SJCRH30 (cell line): ENCODE measurements around the gene ARFGEF2. TPM values are rescaled to one million over a fixed set of nuclear protein-coding genes. Genes with fewer than 3 reads are reported as not detected.
"Not testable (repeated sequence)": the region's sequence is repeated elsewhere in the genome, so short reads cannot be mapped to it uniquely, and the experiment has no call there.

Experiments used
- DNase-seq, 2 experiments: peaks; one replicate each; pipeline ENCODE4 v3.0.0-alpha.2; 2015 to 2020
- H3K27ac ChIP-seq: fragments of 250-450 bp; sonication (Bioruptor Pico); 2 replicates; pipeline ENCODE4 v1.5.1; 2020; ENCODE audit warnings: mild to moderate bottlenecking, moderate library complexity
- H3K27me3 ChIP-seq: fragments of 250-450 bp; sonication (Bioruptor Pico); 2 replicates; pipeline ENCODE4 v1.5.1; 2020; ENCODE audit warnings: mild to moderate bottlenecking, moderate library complexity
- H3K36me3 ChIP-seq: fragments of 250-450 bp; sonication (Bioruptor Pico); 2 replicates; pipeline ENCODE4 v1.5.1; 2020; ENCODE audit warnings: mild to moderate bottlenecking, moderate library complexity
- H3K4me1 ChIP-seq: fragments of 250-450 bp; sonication (Bioruptor Pico); 2 replicates; pipeline ENCODE4 v1.5.1; 2020; ENCODE audit warnings: mild to moderate bottlenecking, moderate library complexity
- H3K4me3 ChIP-seq: fragments of 250-450 bp; sonication (Bioruptor Pico); 2 replicates; pipeline ENCODE4 v1.5.1; 2020; ENCODE audit warnings: mild to moderate bottlenecking, moderate library complexity
- H3K9me3 ChIP-seq: fragments of 250-450 bp; sonication (Bioruptor Pico); replicated peaks from 2 replicates; pipeline ENCODE4 v1.5.1; 2020; ENCODE audit warnings: mild to moderate bottlenecking, moderate library complexity
- total RNA-seq: library from RNA; depleted of rRNA; stranded (reverse); fragments of >200 nt; shearing (Covaris generic); gene quantifications from 2 replicates; pipeline ENCODE4 v1.2.3, GENCODE V29; 2014

ARFGEF2 gene
- total RNA-seq, 1 experiment from 2014 or later = 38.2 TPM

DNA sequence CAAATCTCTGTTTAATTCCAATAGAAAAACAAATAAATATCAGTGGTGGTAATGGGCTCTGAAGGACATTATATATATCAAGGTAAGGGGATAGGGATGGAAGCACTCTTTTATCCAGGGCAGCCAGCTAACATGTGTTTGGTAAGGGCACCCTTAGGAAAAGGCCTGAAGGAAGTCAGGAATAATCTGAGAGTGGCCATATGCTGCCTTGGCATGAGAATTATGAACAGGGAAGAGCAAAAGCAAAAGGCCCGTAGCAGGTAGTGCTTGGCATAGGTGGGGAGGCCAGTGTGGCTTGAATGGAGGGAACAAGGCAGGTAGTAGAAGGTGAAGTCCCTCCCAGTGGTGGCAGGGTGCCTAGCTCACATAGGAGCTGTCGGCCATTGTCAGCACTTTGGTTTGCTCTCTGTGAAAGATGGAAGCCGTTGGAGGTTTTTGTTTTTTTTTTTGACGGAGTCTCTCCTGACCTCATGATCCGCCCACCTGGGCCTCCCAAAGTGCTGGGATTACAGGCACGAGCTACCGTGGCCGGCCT is 85.0 kb downstream of the ARFGEF2 start:
- Histone ChIP-seq H3K4me1 (no peaks in the 10 kb centered on the region; the same call in 1 of the 2 replicates), H3K27me3 (no peaks in the 10 kb centered on the region)
- DNase-seq = no peak

DNA sequence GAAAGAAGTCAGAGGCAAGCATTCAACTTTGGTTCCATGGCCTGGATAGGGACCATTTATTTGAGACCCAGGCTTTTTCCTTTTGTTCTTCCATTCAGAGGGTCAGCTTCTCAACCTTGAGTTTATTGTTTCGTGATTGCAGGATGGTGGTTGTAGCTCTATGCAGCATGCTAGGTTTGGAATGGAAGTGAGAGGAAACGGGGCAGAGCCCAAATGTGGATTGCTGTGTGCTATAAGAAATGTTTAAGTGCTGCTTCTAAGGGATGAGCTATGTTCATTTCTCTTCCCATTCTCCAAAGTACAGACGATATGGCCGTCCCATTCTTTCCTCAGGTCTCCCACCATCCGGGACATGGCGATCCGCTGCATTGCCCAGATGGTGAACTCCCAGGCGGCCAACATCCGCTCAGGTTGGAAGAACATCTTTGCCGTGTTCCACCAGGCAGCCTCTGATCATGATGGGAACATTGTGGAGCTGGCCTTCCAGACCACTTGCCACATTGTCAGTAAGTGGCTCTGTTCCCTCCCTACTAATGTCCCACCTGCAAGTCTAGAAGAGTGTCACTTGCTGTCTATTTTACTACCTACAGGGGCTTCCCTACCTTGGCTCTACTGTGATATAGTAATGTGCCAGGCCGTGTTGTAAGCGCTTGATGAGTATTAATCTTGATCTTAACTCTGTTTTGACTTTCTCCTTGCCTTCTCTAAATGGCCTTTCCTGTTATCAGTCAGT is 88.6 kb downstream of the ARFGEF2 start:
- Histone ChIP-seq H3K36me3 (peaks cover 61% of the 10 kb centered on the region), H3K4me1 (no peaks in the 10 kb centered on the region), H3K9me3 (no peaks in the 10 kb centered on the region), H3K27ac (no peak overlapping the region), H3K4me3 (no peak overlapping the region), H3K27me3 (no peaks in the 10 kb centered on the region)
- no peak for DNase-seq

More for the DNA sequence above, 85.0 kb downstream of the ARFGEF2 start:
- no peak overlapping the region for H3K4me3 ChIP-seq
- peaks cover 40% of the 10 kb centered on the region for H3K36me3 ChIP-seq
- no peaks in the 10 kb centered on the region for H3K9me3 ChIP-seq
- no peak overlapping the region for H3K27ac ChIP-seq

DNA sequence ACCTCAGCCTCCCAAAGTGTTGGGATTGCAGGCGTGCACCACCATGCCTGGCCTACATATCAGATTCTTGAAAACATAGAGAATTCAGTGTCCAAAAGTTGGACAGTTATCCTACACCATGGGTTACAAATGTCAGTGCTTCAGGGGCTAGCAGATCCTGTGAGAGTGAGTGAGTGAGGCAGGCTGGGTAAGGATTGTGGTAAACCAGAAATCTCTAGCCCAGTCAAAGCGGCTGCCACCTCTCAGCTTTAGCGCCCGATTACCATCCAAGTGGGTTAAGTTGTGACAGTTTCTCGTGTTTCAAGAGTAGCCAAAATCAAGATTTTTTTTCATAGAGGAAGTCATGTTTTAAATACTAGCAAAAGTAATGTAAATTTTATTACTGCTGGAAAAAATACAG is 102.7 kb downstream of the ARFGEF2 start:
- Histone ChIP-seq H3K27ac (no peak overlapping the region), H3K36me3 (peaks cover 64% of the 10 kb centered on the region), H3K27me3 (no peaks in the 10 kb centered on the region), H3K4me1 (no peaks in the 10 kb centered on the region), H3K4me3 (no peak overlapping the region), H3K9me3 (no peaks in the 10 kb centered on the region)
- DNase-seq = no peak

DNA sequence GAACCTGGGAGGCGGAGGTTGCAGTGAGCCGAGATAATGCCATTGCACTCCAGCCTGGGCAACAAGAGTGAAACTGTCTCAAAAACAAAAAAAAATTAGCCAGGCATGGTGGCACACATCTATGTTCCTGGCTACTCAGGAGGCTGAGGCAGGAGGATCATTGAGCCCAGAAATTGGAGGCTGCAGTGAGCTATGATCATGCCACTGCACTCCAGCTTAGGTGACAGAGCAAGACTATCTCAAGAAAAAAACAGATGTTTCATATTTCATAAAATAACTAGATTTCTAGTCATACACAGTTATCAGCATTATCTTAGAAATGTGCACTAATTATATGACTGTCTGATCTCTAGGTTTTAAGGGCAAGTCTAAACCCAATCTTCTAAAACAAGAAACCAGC is 106.7 kb downstream of the ARFGEF2 start:
- H3K9me3 ChIP-seq, H3K27me3 ChIP-seq, H3K4me1 ChIP-seq, H3K4me3 ChIP-seq, DNase-seq, H3K27ac ChIP-seq: not testable (repeated sequence)
- H3K36me3 ChIP-seq = peaks cover 78% of the 10 kb centered on the region

DNA sequence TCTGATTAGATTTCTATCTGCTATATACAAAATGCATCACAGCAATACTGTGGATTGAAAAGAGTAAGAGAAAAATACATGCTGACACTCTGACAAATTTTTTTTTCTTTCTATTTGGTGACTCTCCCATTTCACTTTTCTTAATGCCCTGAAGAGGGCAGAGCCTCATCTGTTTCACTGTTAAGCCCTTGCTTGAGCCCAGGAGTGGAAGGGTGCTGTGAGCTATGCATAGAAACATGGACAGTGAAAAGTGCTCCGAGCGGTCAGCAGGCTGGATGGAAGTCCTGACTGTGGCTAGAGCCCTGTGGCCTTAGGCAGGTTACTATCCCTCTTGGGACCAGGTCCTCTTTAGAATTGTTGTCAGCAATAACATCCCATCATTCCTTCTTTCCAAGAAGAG is 107.2 kb downstream of the ARFGEF2 start:
- H3K36me3 ChIP-seq = peaks cover 81% of the 10 kb centered on the region
- H3K4me1 ChIP-seq = no peaks in the 10 kb centered on the region
- DNase-seq = peak; percentile 26 to 54
- no peaks in the 10 kb centered on the region for H3K9me3 ChIP-seq
- H3K27me3 ChIP-seq = no peaks in the 10 kb centered on the region
- H3K4me3 ChIP-seq = no peak overlapping the region
- H3K27ac ChIP-seq = no peak overlapping the region

DNA sequence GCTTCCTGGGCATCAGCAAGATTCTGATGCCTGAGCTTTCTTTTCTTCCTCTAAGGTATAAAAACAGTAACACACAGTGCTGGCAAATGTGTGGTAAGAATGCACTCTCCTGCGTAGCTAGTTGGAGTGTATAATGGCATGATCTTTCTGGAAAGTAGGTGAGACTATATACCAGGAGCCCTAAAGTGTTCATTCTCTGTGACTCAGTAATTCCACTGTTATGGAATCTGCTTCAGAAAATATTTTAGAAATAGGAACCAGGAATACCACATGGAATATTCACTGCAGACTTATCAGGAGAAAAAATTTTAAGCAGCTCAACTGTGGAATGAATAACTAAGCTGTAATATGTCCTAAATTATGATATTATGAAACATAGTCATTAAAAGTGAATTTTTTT is 107.7 kb downstream of the ARFGEF2 start:
- no peak for DNase-seq
- no peak overlapping the region for H3K4me3 ChIP-seq
- peaks cover 80% of the 10 kb centered on the region for H3K36me3 ChIP-seq
- H3K27me3 ChIP-seq = no peaks in the 10 kb centered on the region
- no peak overlapping the region for H3K27ac ChIP-seq
- H3K4me1 ChIP-seq = no peaks in the 10 kb centered on the region
- H3K9me3 ChIP-seq = no peaks in the 10 kb centered on the region

DNA sequence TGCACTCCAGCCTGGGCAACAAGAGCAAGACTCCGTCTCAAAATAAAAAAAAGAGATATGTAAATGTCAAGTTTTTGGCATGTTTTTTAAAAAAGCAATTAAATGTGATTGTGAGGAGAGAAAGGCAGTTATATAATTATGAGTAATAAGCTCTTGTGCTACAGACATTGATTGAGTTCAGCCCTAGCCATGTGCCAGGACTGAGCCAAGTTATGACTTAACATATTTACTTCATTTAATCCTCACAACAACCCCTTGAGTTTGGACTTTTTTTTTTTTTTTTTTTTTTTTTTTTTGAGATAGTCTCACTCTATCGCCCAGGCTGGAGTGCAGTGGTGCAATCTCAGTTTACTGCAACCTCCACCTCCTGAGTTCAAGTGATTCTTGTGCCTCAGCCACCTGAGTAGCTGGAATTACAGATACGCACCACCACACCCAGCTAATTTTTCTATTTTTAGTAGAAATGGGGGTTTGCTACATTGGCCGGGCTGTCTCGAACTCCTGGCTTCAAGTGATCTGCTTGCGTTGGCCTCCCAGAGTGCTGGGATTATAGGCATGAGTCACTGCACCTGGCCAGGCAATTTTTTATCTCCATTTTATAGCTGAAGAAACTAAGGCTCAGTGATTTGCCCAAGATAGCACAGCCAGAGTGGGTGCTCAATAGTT is 109.6 kb downstream of the ARFGEF2 start:
- Histone ChIP-seq H3K9me3 (no peaks in the 10 kb centered on the region), H3K27me3 (no peaks in the 10 kb centered on the region), H3K36me3 (peaks cover 82% of the 10 kb centered on the region), H3K4me1 (no peaks in the 10 kb centered on the region), H3K27ac (no peak overlapping the region), H3K4me3 (no peak overlapping the region)
- DNase-seq = no peak

DNA sequence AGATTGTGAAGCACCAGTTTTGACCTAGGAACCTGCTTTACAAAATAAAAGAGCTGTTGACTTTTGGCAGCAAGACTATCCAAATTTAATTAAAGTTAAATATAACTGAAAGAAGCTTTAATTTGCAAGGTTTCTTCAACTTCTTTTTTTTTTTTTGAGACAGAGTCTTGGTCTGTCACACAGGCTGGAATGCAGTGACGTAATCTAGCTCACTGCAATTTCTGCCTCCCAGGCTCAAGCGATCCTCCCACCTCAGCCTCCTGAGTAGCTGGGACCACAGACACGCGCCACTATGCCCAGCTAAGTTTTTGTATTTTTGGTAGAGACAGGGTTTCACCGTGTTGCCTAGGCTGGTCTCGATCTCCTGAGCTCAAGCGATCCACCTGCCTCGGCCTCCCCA is 110.9 kb downstream of the ARFGEF2 start:
- Histone ChIP-seq H3K4me1 (no peaks in the 10 kb centered on the region), H3K27me3 (no peaks in the 10 kb centered on the region), H3K27ac (no peak overlapping the region), H3K4me3 (no peak overlapping the region), H3K9me3 (no peaks in the 10 kb centered on the region), H3K36me3 (peaks cover 73% of the 10 kb centered on the region)
- no peak for DNase-seq

DNA sequence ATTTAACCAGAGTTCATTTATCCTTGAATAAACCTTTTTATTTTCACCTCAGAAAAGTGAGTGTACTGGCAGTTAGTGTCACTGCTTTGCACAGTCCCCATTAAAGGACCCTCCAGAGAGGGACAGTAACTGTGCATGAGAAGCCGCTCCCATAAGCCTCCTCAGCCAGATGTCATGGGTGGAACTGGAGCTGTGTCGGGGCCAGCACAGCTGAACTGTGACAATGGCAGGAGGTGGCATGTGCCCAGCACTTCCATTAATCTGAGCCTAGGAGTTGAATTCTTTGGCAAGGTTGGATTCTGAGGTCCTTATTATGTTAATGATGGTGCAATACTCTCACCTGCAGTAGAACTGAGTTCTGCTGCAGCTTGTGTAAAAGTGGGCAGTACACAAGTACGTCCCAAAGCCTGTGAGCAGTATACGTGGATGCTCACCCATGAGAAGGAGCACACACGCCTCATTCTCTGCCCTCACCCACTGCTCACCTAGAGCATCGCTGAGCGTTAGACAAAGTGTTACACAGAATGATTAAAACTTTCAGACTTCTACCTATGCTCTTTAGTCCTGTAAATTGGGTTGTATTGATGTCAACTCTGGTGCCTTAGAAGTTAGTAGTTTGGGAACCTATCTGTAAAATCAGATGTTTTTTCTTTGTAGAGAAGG is 112.7 kb downstream of the ARFGEF2 start:
- Histone ChIP-seq H3K27ac (no peak overlapping the region), H3K9me3 (no peaks in the 10 kb centered on the region), H3K4me1 (no peaks in the 10 kb centered on the region), H3K4me3 (no peak overlapping the region), H3K27me3 (no peaks in the 10 kb centered on the region), H3K36me3 (peaks cover 60% of the 10 kb centered on the region)
- no peak for DNase-seq

DNA sequence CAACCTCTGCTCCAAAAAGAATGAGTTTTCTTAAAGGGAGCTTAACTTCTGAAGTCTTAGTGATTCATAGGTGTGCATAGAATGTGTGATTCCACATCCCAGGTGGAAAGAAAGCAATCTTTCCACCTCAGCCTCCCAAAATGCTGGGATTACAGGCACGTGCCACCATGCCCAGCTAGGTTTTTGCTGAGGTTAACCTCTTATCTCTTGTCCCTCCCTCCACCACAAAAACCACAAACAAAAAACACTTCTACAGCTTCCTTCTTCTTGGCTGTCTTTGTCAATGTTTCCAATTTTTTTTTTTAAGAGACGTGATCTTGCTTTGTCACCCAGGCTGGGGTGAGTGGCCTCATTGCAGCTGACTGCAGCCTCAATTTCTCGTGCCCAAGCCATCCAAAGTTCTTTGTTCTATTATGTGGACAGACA is 116.5 kb downstream of the ARFGEF2 start:
- H3K36me3 ChIP-seq = peaks cover 32% of the 10 kb centered on the region
- no peaks in the 10 kb centered on the region for H3K9me3 ChIP-seq
- H3K27ac ChIP-seq = no peak overlapping the region
- H3K27me3 ChIP-seq = no peaks in the 10 kb centered on the region
- DNase-seq = no peak
- no peaks in the 10 kb centered on the region for H3K4me1 ChIP-seq
- no peak overlapping the region for H3K4me3 ChIP-seq

DNA sequence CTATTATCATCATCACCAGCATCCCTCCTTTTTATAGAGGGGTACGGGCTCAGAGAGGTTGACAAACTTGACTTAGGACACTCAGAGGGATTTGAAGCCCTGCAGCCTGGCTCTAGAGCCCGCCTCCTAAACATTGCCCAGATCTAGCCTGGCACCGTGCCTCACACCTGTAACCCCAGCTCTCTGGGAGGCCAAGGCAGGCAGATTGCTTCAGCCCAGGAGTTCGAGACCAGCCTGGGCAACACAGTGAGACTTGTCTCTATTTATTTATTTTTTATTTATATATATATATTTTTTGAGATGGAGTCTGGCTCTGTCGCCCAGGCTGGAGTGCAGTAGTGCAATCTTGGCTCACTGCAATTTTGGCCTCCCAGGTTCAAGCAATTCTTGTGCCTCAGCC is 118.3 kb downstream of the ARFGEF2 start:
- Histone ChIP-seq H3K4me1 (no peaks in the 10 kb centered on the region), H3K27me3 (no peaks in the 10 kb centered on the region), H3K27ac (no peak overlapping the region), H3K9me3 (no peaks in the 10 kb centered on the region), H3K36me3 (peaks cover 15% of the 10 kb centered on the region), H3K4me3 (no peak overlapping the region)
- no peak for DNase-seq

DNA sequence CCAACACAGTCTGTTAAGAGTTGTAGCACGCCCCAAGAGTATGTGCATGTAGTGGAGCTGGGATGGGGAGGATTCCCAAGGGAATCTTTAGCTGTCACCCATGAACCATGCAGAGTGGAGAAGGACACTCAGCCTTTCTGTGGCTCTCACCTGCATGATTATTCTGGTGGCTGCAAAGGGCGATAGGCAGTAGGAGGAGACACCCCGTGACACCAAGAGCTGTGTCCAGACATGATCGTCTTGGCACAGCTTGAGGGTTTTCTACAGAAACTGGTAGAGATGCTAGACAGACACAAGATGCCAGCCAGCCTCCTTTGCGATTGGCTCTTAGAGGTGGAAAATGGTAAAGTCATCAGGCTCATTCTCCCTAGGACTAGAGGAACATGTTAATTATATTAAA is 121.5 kb downstream of the ARFGEF2 start:
- Histone ChIP-seq H3K4me3 (no peak overlapping the region), H3K4me1 (no peaks in the 10 kb centered on the region), H3K27ac (no peak overlapping the region), H3K27me3 (no peaks in the 10 kb centered on the region), H3K9me3 (no peaks in the 10 kb centered on the region), H3K36me3 (peaks cover 5% of the 10 kb centered on the region; the same call in 1 of the 2 replicates)
- DNase-seq = no peak

DNA sequence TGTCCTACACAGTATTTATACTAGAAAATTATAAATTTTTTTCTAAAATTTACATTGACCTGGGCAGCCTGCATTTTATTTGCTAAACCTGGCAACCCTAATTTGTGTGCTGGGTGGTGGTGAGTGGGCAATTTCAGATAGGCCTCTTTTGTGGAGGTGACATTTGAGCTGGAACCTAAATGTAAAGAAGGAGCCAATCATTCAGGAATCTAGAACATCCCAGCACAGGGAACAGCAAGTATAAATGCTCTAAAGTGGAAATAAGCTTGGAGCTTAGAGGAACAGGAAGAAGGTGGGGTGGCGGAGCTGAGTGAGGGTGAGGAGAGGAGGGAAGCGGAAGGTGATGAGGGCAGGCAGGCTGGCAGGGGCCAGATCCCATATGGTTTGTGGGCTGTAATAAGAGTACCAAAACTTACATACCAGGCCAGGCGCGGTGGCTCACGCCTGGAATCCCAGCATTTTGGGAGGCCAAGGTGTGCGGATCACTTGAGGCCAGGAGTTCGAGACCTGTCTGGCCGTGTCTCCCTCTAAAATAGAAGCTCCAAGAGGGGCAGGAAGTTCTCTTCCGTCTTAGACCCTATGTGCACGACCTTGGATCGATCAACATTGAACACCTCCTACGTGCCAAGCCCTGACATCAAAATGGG is 124.1 kb downstream of the ARFGEF2 start:
- Histone ChIP-seq H3K4me1 (no peaks in the 10 kb centered on the region), H3K27ac (peak overlapping the region; percentile 98), H3K9me3 (no peaks in the 10 kb centered on the region), H3K4me3 (peak overlapping the region; percentile 96), H3K36me3 (peaks cover 24% of the 10 kb centered on the region), H3K27me3 (no peaks in the 10 kb centered on the region)
- no peak for DNase-seq

DNA sequence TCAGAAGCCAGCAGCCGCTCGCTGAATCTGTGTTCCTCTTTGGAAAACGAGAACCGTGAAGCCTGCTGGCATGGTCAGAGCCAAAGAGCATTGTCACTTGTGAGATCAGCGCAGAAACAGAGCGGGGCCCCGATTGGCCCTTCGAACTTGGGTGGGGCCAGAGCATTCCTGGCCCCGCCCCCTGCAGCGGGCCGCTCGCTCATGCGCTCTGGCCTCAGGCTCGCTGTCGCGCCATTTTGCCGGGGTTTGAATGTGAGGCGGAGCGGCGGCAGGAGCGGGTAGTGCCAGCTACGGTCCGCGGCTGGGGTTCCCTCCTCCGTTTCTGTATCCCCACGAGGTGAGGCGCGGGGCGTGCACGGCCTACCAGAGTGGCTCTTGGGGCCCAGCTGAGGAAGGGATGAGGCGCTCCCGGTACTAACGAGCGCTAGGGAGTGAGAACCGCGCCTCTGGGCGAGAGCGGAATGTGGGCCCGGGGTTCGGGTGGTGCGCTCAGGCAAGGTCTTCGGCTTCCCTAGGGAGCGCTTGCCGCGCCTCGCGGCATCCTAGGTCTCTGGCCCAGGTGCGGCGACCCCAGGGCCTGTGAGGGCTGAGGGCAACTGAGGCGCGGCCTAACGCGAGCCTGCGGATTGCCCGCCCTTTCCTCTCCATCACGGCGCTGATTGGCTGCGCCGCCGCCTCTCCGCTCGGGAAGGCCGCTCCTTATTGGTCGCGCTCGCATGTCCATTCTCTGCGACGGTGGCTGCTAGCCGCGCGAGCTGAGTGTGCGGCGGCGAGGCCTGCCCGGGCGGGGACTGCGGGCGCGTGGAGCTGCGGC is 124.8 kb downstream of the ARFGEF2 start, which contains the start of gene CSE1L:
Gene CSE1L, plus strand, starts transcription at position 226 of the 814 bp plus-strand sequence. CDS start 12,152 bp downstream, outside the sequence.
- H3K4me1 ChIP-seq = no peaks in the 10 kb centered on the region
- peak within 1 kb of the TSS; percentile 96 for H3K4me3 ChIP-seq
- DNase-seq = peak; percentile 98 to 99
- peak within 1 kb of the TSS; percentile 98 for H3K27ac ChIP-seq
- H3K9me3 ChIP-seq = no peaks in the 10 kb centered on the region
- no peaks in the 10 kb centered on the region for H3K27me3 ChIP-seq
- H3K36me3 ChIP-seq = peaks cover 32% of the 10 kb centered on the region
